Subcutaneous abdominal adipose tissue (tissue), 5 donors: Measurements from ENCODE around the gene SLC4A4.

Experiments used
- H3K27ac ChIP-seq: one replicate; pipeline ENCODE4 v1.7.0; 2013; ENCODE audit warnings: low read depth, mild to moderate bottlenecking, inconsistent platforms, low read length, moderate library complexity
- H3K27me3 ChIP-seq, 5 donors: one replicate each; pipeline ENCODE4 v1.7.0; 2013; ENCODE audit warnings: low read length in 5 of 5, inconsistent platforms in 1 of 5; ENCODE audit not compliant: control insufficient read depth in 5 of 5, insufficient read depth in 4 of 5
- H3K36me3 ChIP-seq, 5 donors: one replicate each; pipeline ENCODE4 v1.7.0; 2013; ENCODE audit warnings: low read length in 5 of 5; ENCODE audit not compliant: control insufficient read depth in 5 of 5, insufficient read depth in 5 of 5
- H3K4me1 ChIP-seq, 5 donors: one replicate each; pipeline ENCODE4 v1.7.0; 2013; ENCODE audit warnings: low read length in 5 of 5, mild to moderate bottlenecking in 3 of 5, moderate library complexity in 1 of 5; ENCODE audit not compliant: control insufficient read depth in 5 of 5, insufficient read depth in 5 of 5
- H3K4me3 ChIP-seq, 5 donors: one replicate each; pipeline ENCODE4 v1.7.0; 2013; ENCODE audit warnings: low read length in 5 of 5, low read depth in 1 of 5
- H3K9ac ChIP-seq, 5 donors: one replicate each; pipeline ENCODE4 v1.7.0; 2013; ENCODE audit warnings: low read length in 5 of 5, mild to moderate bottlenecking in 4 of 5, moderate library complexity in 3 of 5
- H3K9me3 ChIP-seq, 5 donors: one replicate each; pipeline ENCODE4 v1.7.0; 2013; ENCODE audit warnings: low read length in 5 of 5; ENCODE audit not compliant: control insufficient read depth in 5 of 5
- donor health status: healthy.
- donor health status: healthy.
- donor health status: healthy.
- donor health status: healthy.
- donor health status: healthy.

SLC4A4 gene

GRCh38 chr4:71595576-71596108 lies 256.8 kb downstream of the SLC4A4 start:
- no peaks in the 10 kb centered on the region for H3K4me1 ChIP-seq
- H3K27me3 ChIP-seq = peaks cover 0 to 2% (median 0%) of the 10 kb centered on the region in 5 donors
- no peaks in the 10 kb centered on the region for H3K9me3 ChIP-seq
- no peaks in the 10 kb centered on the region for H3K36me3 ChIP-seq
- H3K9ac ChIP-seq = no peak overlapping the region
- no peak overlapping the region for H3K4me3 ChIP-seq
- no peak overlapping the region for H3K27ac ChIP-seq

GRCh38 chr4:71599578-71599977 lies 260.8 kb downstream of the SLC4A4 start:
- Histone ChIP-seq H3K9ac (no peak overlapping the region), H3K4me3 (no peak overlapping the region), H3K27ac (no peak overlapping the region), H3K36me3 (no peaks in the 10 kb centered on the region), H3K4me1 (no peaks in the 10 kb centered on the region), H3K9me3 (no peaks in the 10 kb centered on the region), H3K27me3 (no peaks in the 10 kb centered on the region)

GRCh38 chr4:71602289-71602900 lies 263.6 kb downstream of the SLC4A4 start:
- Histone ChIP-seq H3K27ac (no peak overlapping the region), H3K9ac (no peak overlapping the region), H3K4me3 (no peak overlapping the region), H3K27me3 (no peaks in the 10 kb centered on the region), H3K9me3 (no peaks in the 10 kb centered on the region), H3K4me1 (no peaks in the 10 kb centered on the region), H3K36me3 (no peaks in the 10 kb centered on the region)

GRCh38 chr4:71604785-71605184 lies 266.0 kb downstream of the SLC4A4 start:
- Histone ChIP-seq H3K4me3 (no peak overlapping the region), H3K27me3 (no peaks in the 10 kb centered on the region), H3K9me3 (no peaks in the 10 kb centered on the region), H3K9ac (no peak overlapping the region), H3K27ac (no peak overlapping the region), H3K36me3 (no peaks in the 10 kb centered on the region), H3K4me1 (no peaks in the 10 kb centered on the region)

GRCh38 chr4:71607109-71607508 lies 268.3 kb downstream of the SLC4A4 start:
- Histone ChIP-seq H3K27ac (no peak overlapping the region), H3K4me1 (no peaks in the 10 kb centered on the region), H3K36me3 (no peaks in the 10 kb centered on the region), H3K4me3 (no peak overlapping the region), H3K27me3 (no peaks in the 10 kb centered on the region), H3K9me3 (no peaks in the 10 kb centered on the region), H3K9ac (no peak overlapping the region)

- no peaks in the 10 kb centered on the region for H3K36me3 ChIP-seq
- no peak overlapping the region for H3K27ac ChIP-seq
- no peaks in the 10 kb centered on the region for H3K27me3 ChIP-seq
- H3K4me3 ChIP-seq = no peak overlapping the region
- H3K4me1 ChIP-seq = no peaks in the 10 kb centered on the region
- H3K9ac ChIP-seq = no peak overlapping the region
- H3K9me3 ChIP-seq = no peaks in the 10 kb centered on the region
Observed at GRCh38 chr4:71607780-71608677, 269.2 kb downstream of the SLC4A4 start.

GRCh38 chr4:71608678-71609071 lies 269.9 kb downstream of the SLC4A4 start:
- no peak overlapping the region for H3K27ac ChIP-seq
- H3K27me3 ChIP-seq = no peaks in the 10 kb centered on the region
- H3K36me3 ChIP-seq = no peaks in the 10 kb centered on the region

GRCh38 chr4:71609167-71609566 lies 270.3 kb downstream of the SLC4A4 start:
- H3K27ac ChIP-seq = no peak overlapping the region
- no peaks in the 10 kb centered on the region for H3K9me3 ChIP-seq
- H3K9ac ChIP-seq = no peak overlapping the region
- H3K36me3 ChIP-seq = no peaks in the 10 kb centered on the region
- H3K4me3 ChIP-seq = no peak overlapping the region
- H3K4me1 ChIP-seq = no peaks in the 10 kb centered on the region
- no peaks in the 10 kb centered on the region for H3K27me3 ChIP-seq

More at GRCh38 chr4:71608678-71609071, 269.9 kb downstream of the SLC4A4 start:
- no peak overlapping the region for H3K4me3 ChIP-seq
- H3K9me3 ChIP-seq = no peaks in the 10 kb centered on the region
- no peaks in the 10 kb centered on the region for H3K4me1 ChIP-seq
- no peak overlapping the region for H3K9ac ChIP-seq

GRCh38 chr4:71609651-71610050 lies 270.8 kb downstream of the SLC4A4 start:
- H3K36me3 ChIP-seq = no peaks in the 10 kb centered on the region
- H3K27ac ChIP-seq = no peak overlapping the region
- H3K4me1 ChIP-seq = no peaks in the 10 kb centered on the region
- no peaks in the 10 kb centered on the region for H3K27me3 ChIP-seq
- no peaks in the 10 kb centered on the region for H3K9me3 ChIP-seq
- H3K4me3 ChIP-seq = no peak overlapping the region
- H3K9ac ChIP-seq = no peak overlapping the region

- H3K9me3 ChIP-seq = peaks cover 0 to 6% (median 4%) of the 10 kb centered on the region in 5 donors
- no peak overlapping the region for H3K9ac ChIP-seq
- no peaks in the 10 kb centered on the region for H3K4me1 ChIP-seq
- H3K27ac ChIP-seq = no peak overlapping the region
- no peaks in the 10 kb centered on the region for H3K27me3 ChIP-seq
- H3K4me3 ChIP-seq = no peak overlapping the region
- no peaks in the 10 kb centered on the region for H3K36me3 ChIP-seq
Observed at GRCh38 chr4:71614621-71615020, 275.8 kb downstream of the SLC4A4 start.
